HG03558 (cell line): ENCODE measurements around the gene AP2B1.

Experiments
- ATAC-seq: cut with Tn5 transposase; IDR thresholded peaks from one replicate; pipeline ENCODE4 v1.9.1; 2021; ENCODE audit warnings: moderate number of reproducible peaks; ENCODE audit not compliant: unreplicated experiment; ENCODE audit errors: extremely low read depth

The AP2B1 gene

GRCh38 chr17:35765086-35765710, 178.1 kb downstream of the AP2B1 start:
- no peak for ATAC-seq

GRCh38 chr17:35765756-35766488, 178.8 kb downstream of the AP2B1 start:
- no peak for ATAC-seq

GRCh38 chr17:35766489-35766877, 179.4 kb downstream of the AP2B1 start:
- no peak for ATAC-seq

- no peak for ATAC-seq
These were observed 179.9 kb downstream of the AP2B1 start for GRCh38 chr17:35766903-35767510.

- ATAC-seq, result no peak
These were observed 181.7 kb downstream of the AP2B1 start for GRCh38 chr17:35768797-35769196.

GRCh38 chr17:35769895-35770486, 182.9 kb downstream of the AP2B1 start:
- ATAC-seq, result no peak

GRCh38 chr17:35773129-35773528, 186.0 kb downstream of the AP2B1 start:
- ATAC-seq, result no peak

- ATAC-seq, result no peak
These were observed 186.7 kb downstream of the AP2B1 start for GRCh38 chr17:35773679-35774425.

- no peak for ATAC-seq
These were observed 187.4 kb downstream of the AP2B1 start for GRCh38 chr17:35774499-35774898.

GRCh38 chr17:35775039-35775438, 187.9 kb downstream of the AP2B1 start:
- no peak for ATAC-seq

GRCh38 chr17:35775583-35775982, 188.5 kb downstream of the AP2B1 start:
- no peak for ATAC-seq
